HG03064 (cell line): ENCODE measurements around the gene SPDYE1.
A peak's percentile ranks its signal among the peaks of the same experiment; 100 is the strongest.
"Not testable (repeated sequence)": the region's sequence is repeated elsewhere in the genome, so short reads cannot be mapped to it uniquely, and the experiment has no call there.

ENCODE experiments used
- ATAC-seq: cut with Tn5 transposase; IDR thresholded peaks from one replicate; pipeline ENCODE4 v1.9.1; 2021; ENCODE audit warnings: low read depth; ENCODE audit not compliant: unreplicated experiment

Gene SPDYE1

GRCh38 chr7:43990829-43991228 lies 6.9 kb upstream of the SPDYE1 start:
- not testable (repeated sequence) for ATAC-seq

GRCh38 chr7:43992896-43993295 lies 4.8 kb upstream of the SPDYE1 start:
- peak; percentile 97 for ATAC-seq

GRCh38 chr7:43994681-43995080 lies 3.0 kb upstream of the SPDYE1 start:
- not testable (repeated sequence) for ATAC-seq

DNA sequence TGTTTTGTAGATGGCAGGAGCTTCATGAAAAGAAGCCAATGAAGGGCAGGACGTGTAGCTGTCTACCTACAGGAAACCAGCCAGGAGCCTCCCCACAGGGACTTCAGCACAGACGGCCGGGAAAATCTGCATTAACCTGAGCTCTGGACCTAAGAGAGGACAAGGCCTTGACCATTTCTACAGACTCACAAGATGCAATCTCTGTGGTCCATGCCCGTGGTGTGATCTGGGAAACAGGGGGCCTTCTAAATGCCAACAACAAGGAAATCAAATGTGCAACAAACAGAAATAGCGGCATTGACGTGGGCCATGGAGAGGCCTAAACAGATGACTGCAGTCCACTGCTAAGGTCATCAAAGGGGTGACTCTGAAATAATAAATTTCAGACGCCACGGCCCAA lies 14.4 kb downstream of the SPDYE1 start:
- not testable (repeated sequence) for ATAC-seq

DNA sequence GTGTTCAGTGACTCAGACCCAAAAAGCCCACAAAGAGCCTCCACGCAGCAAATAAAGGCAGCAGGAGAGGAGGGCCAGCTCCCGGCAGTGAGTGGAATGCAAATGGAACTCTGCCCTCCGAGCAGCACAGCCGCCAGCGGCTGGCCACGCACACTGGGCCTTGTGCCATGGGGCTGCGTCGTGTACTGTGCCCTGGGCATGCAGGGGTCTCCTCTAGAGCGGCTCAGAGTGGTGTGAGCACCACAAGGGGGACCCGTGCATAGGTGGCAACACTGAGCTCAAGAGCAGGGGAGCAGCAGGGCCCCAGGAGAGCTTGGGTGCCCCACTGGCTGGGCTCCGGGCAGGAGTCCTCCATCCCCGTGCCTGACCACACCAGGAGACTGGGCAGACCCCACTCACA lies 17.4 kb downstream of the SPDYE1 start:
- ATAC-seq = not testable (repeated sequence)

GRCh38 chr7:44018857-44019807 lies 21.4 kb downstream of the SPDYE1 start:
- ATAC-seq = peak; percentile 92

- not testable (repeated sequence) for ATAC-seq
These were observed 22.1 kb downstream of the SPDYE1 start for GRCh38 chr7:44019825-44020224.

DNA sequence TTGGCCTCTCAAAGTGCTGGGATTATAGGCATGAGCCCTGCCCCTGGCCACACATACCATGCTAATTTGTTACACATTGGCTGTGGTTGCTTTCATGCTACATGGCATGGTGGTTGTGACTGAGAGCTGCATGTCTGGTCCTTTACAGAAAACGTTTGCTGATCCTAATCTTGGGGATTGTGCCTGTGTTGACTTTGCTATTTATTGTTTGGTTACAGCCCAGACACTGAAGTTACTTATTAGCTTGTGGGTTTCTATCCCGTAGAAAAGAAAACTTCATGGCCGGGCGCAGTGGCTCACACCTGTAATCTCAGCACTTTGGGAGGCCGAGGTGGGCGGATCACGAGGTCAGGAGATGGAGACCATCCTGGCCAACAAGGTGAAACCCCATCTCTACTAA lies 24.4 kb downstream of the SPDYE1 start:
- ATAC-seq = not testable (repeated sequence)

- not testable (repeated sequence) for ATAC-seq
These were observed 25.2 kb downstream of the SPDYE1 start for GRCh38 chr7:44022796-44023467.

- ATAC-seq = not testable (repeated sequence)
These were observed 31.7 kb downstream of the SPDYE1 start for GRCh38 chr7:44029433-44029832.

DNA sequence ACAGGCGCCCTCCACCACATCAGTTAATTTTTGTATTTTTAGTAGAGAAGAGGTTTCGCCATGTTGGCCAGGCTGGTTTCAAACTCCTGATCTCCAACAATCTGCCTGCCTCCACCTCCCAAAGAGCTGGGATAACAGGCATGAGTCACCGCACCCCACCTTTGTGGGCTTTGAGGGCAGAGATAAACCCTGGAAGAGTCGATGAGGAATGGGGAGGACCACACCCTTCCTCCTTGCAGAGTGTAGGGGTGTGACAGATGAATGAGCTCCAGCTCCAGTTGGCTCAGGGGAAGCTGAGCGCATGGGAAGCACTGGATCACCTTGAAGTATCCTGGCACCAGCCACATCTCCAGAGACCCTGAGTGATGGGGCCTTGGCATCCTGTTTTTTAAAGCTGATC lies 32.3 kb downstream of the SPDYE1 start:
- not testable (repeated sequence) for ATAC-seq

DNA sequence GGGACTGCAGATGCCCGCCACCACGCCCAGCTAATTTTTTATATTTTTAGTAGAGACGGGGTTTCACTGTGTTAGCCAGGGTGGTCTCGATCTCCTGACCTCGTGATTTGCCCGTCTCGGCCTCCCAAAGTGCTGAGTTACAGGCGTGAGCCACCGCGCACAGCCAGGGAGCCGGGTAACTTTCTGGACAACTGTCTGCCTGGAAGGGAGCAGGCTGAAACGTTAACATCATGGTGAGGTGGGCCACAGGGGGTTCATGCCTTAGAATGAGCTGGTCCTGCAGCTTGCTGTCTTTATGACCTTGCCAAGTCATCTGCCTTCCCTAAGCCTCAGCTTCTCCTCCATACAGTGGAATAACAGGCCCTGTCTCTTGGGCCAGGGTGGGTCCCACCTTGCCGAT lies 33.6 kb downstream of the SPDYE1 start:
- ATAC-seq = not testable (repeated sequence)

DNA sequence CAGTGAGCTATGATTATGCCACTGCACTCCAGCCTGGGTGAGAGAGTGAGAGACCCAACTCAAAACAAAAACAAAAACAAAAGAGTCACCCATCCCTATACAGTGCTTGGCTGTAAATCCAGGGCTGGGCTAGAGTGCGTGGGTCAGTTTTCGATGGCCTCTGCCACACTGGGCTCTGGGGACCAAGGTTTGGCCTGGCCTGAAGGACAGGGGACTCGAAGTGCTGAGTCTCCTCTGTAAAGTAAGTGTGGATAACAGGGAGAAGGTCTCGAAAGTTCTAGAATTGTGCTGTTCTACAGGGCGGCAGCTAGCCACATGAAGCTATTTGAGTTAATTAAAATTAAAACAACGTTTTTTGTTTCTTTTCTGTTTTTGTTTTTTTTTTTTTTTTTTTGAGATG lies 34.3 kb downstream of the SPDYE1 start:
- ATAC-seq = not testable (repeated sequence)

- ATAC-seq = not testable (repeated sequence)
These were observed 36.5 kb downstream of the SPDYE1 start for GRCh38 chr7:44033971-44034844.

DNA sequence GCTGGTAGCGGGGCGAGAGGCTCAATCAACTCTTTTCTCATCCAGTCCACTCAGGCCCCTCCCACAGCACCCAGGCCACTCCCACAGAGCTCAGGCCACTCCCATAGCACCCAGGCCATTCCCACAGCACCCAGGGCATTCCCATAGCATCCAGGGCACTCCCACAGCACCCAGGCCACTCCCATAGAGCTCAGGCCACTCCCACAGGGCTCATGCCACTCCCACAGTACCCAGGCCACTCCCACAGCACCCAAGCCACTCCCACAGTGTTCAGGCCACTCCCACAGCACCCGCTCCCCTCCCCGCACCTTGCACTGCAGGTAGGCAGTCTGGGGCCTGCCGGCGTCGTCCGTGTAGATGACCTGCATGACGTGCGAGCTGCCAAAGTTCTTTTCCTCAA lies 38.7 kb downstream of the SPDYE1 start:
- ATAC-seq = not testable (repeated sequence)

DNA sequence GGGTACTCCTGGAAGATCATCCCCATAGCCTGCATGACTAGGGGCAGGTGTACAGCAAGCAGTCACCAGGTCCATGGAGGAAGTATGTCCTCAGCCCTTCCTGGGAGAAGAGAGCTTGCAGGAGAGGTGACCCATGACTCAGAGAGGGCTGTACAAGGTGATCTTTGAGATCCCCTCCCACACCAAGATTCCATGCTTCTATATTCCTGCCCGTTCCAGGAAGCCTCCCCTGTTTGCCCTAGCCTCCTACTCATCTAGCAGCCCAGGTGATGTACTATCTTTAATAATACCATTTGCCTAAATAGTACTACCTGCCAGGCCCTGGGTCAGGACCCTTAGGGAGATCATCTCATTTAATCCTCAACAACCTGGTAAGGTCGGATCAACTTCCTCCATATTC lies 40.3 kb downstream of the SPDYE1 start:
- ATAC-seq = not testable (repeated sequence)

- not testable (repeated sequence) for ATAC-seq
These were observed 40.9 kb downstream of the SPDYE1 start for GRCh38 chr7:44038553-44038952.

- peak; percentile 63 for ATAC-seq
These were observed 41.4 kb downstream of the SPDYE1 start for GRCh38 chr7:44038961-44039558.

GRCh38 chr7:44039800-44040492 lies 42.2 kb downstream of the SPDYE1 start:
- ATAC-seq = not testable (repeated sequence)

DNA sequence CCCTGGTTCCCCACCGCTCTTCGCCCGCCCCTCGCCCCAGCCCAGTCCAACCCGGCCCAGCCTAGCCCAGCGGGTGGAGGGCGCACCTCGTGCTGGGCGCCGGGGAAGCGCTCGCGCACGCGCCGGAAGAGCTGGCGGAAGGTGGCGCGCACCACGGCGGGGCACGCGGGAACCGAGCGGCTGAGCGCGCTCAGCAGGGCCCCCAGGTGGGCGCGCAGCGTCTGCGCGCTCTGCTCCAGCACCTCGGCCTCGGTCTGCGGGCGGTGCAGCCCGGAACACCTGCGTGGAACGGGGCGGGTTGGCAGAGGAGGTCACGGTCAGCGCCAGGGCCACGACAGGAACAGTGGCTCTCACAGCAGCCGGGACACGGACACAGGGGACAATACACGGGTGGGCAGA lies 42.8 kb downstream of the SPDYE1 start:
- ATAC-seq = peak; percentile 29
